K562 (cell line): ENCODE data around the gene ZKSCAN3. TPM values are rescaled to one million over a fixed set of nuclear protein-coding genes. Genes with fewer than 3 reads are reported as not detected.

ENCODE experiments used
- ATAC-seq: fragments of 200-7000 bp; cut with Tn5 transposase; 3 replicates; pipeline ENCODE4 v1.9.1; 2020; ENCODE audit warnings: moderate library complexity
- BruUV-seq: library from RNA; stranded (reverse); fragments of 400-500 nt; replicated peaks from 2 replicates; lab custom pipeline; 2021; lab: Mats Ljungman, UMichigan
- CTCF ChIA-PET: fragments of 300-600 bp; formaldehyde crosslinking; extraction: SDS; loops from one replicate; lab custom pipeline; 2021; ENCODE audit warnings: low intra/inter-chr PET ratio; lab: Yijun Ruan, JAX
- POLR2A ChIA-PET: fragments of 300-600, 350-650 bp; sonication (Branson Sonifier 250); formaldehyde crosslinking; extraction: SDS; loops from one replicate; lab custom pipeline; 2021; ENCODE audit warnings: antibody characterized with exemption, inconsistent platforms; lab: Yijun Ruan, JAX
- DNase-seq, 4 experiments: peaks; one replicate each; pipeline versions ENCODE4 v3.0.0 to v3.0.0-alpha.2; 2011 to 2018; ENCODE audit warnings: low spot score in 3 of 4, mixed read lengths in 3 of 4; ENCODE audit errors: extremely low read depth in 1 of 4
- FAIRE-seq: peaks from 2 replicates; lab custom pipeline; 2011; peaks lifted over from hg19 to GRCh38; lab: Jason Lieb, UNC
- H2AFZ ChIP-seq: 2 replicates; pipeline ENCODE4 v1.6.0; 2011; ENCODE audit warnings: low read depth, low read length, control low read depth, inconsistent platforms
- H3K27ac ChIP-seq: fragments of 200-600 bp; 3 replicates; pipeline ENCODE4 v1.8.0; 2011; ENCODE audit warnings: low read depth, mild to moderate bottlenecking, control low read depth, inconsistent platforms, low read length, moderate library complexity, mixed read lengths; ENCODE audit errors: extremely low read depth
- H3K27me3 ChIP-seq, 2 experiments: fragments of 300-600 bp in 1 of 2; 2 replicates in 1 of 2; 3 replicates in 1 of 2; pipeline versions ENCODE4 v1.6.0 to v1.8.0; 2011; ENCODE audit warnings: inconsistent platforms in 2 of 2, low read length in 2 of 2, mild to moderate bottlenecking in 1 of 2, mixed read lengths in 1 of 2, moderate library complexity in 1 of 2; ENCODE audit not compliant: control insufficient read depth in 2 of 2, insufficient read depth in 2 of 2
- H3K36me3 ChIP-seq: fragments of 300-600 bp; 3 replicates; pipeline ENCODE4 v1.8.0; 2011; ENCODE audit warnings: mild to moderate bottlenecking, low read length, inconsistent platforms; ENCODE audit not compliant: control insufficient read depth, insufficient read depth
- H3K4me1 ChIP-seq, 2 experiments: fragments of 200-600 bp in 1 of 2; replicated peaks in 1 of 2; 2 replicates in 1 of 2; 3 replicates in 1 of 2; pipeline versions ENCODE4 v1.5.1 to v1.8.0; 2011; ENCODE audit warnings: inconsistent platforms in 2 of 2, low read length in 2 of 2, mild to moderate bottlenecking in 1 of 2, mixed read lengths in 1 of 2, moderate library complexity in 1 of 2; ENCODE audit not compliant: control insufficient read depth in 2 of 2, insufficient read depth in 2 of 2
- H3K4me2 ChIP-seq: 2 replicates; pipeline ENCODE4 v1.6.1; 2011; ENCODE audit warnings: low read length, control low read depth, inconsistent platforms, mixed read lengths; ENCODE audit not compliant: insufficient read depth
- H3K4me3 ChIP-seq: fragments of 200-600 bp; sonication (generic), shearing (Covaris generic); 2 replicates; pipeline ENCODE4 v1.5.1; 2016; ENCODE audit warnings: control low read depth, inconsistent platforms
- H3K79me2 ChIP-seq: fragments of 200-600 bp; 3 replicates; pipeline ENCODE4 v1.8.0; 2011; ENCODE audit warnings: low read length, inconsistent platforms; ENCODE audit not compliant: control insufficient read depth, insufficient read depth
- H3K9ac ChIP-seq, 2 experiments: 2 replicates each; pipeline versions ENCODE4 v1.6.0 to v1.6.1; 2011; ENCODE audit warnings: low read depth in 2 of 2, low read length in 2 of 2, control low read depth in 1 of 2, inconsistent platforms in 1 of 2, mild to moderate bottlenecking in 1 of 2, mixed read lengths in 1 of 2; ENCODE audit not compliant: insufficient read depth in 1 of 2
- H3K9me1 ChIP-seq: one replicate; pipeline ENCODE4 v1.6.0; 2011; ENCODE audit warnings: inconsistent platforms, mild to moderate bottlenecking, low read length, moderate library complexity; ENCODE audit not compliant: control insufficient read depth, insufficient read depth
- H3K9me3 ChIP-seq: replicated peaks from 2 replicates; pipeline ENCODE4 v1.5.1; 2011; ENCODE audit warnings: low read depth, low read length, inconsistent platforms; ENCODE audit not compliant: control insufficient read depth, insufficient read depth
- H4K20me1 ChIP-seq: replicated peaks from 2 replicates; pipeline ENCODE4 v1.6.1; 2011; ENCODE audit warnings: low read length, inconsistent platforms, mixed read lengths; ENCODE audit not compliant: control insufficient read depth, insufficient read depth
- GABPB1 ChIP-seq: sonication (generic); formaldehyde crosslinking; IDR thresholded peaks from 2 replicates; pipeline ENCODE4 v1.8.0; 2022; ENCODE audit warnings: mild to moderate bottlenecking, missing genetic modification reagents
- JUN ChIP-seq, 2 experiments: sonication (generic) in 1 of 2; formaldehyde crosslinking in 1 of 2; IDR thresholded peaks; 2 replicates each; pipeline versions ENCODE4 v1.6.1 to v1.8.0; 2012 to 2022; ENCODE audit warnings: borderline replicate concordance in 2 of 2, mild to moderate bottlenecking in 2 of 2, improper control_type of control experiment in 1 of 2, low read depth in 1 of 2, low read length in 1 of 2, missing genetic modification reagents in 1 of 2
- POLR2AphosphoS2 ChIP-seq: IDR thresholded peaks from 2 replicates; pipeline ENCODE4 v1.6.1; 2012; ENCODE audit warnings: low read length, improper control_type of control experiment
- RBBP5 ChIP-seq: fragments of 200-600 bp; sonication (generic); IDR thresholded peaks from 2 replicates; pipeline ENCODE4 v1.6.1; 2012; ENCODE audit warnings: borderline replicate concordance, mild to moderate bottlenecking, low read length, control low read depth, inconsistent platforms; ENCODE audit not compliant: insufficient read depth, poor library complexity, severe bottlenecking
- TFE3 ChIP-seq: fragments of 450-650 bp; formaldehyde crosslinking; IDR thresholded peaks from 2 replicates; pipeline ENCODE4 v1.4.0; 2020; ENCODE audit warnings: mild to moderate bottlenecking, mixed read lengths
- USF2 ChIP-seq: sonication (generic); formaldehyde crosslinking; IDR thresholded peaks from 2 replicates; pipeline ENCODE4 v1.5.0; 2020; ENCODE audit warnings: missing genetic modification reagents
- ZHX1 ChIP-seq: fragments of 150-350 bp; conservative IDR thresholded peaks from 2 replicates; pipeline ENCODE4 v1.6.1; 2014; ENCODE audit warnings: low read length
- ZNF518B ChIP-seq: fragments of 250-450 bp; sonication (Bioruptor Pico); IDR thresholded peaks from 2 replicates; pipeline ENCODE4 v1.5.0; 2021; ENCODE audit warnings: mild to moderate bottlenecking, moderate library complexity
- ZNF639 ChIP-seq, 2 experiments: fragments of 200-800 bp in 1 of 2; sonication (Bioruptor generic) in 1 of 2; sonication (generic) in 1 of 2; formaldehyde crosslinking in 1 of 2; IDR thresholded peaks in 1 of 2; conservative IDR thresholded peaks in 1 of 2; 2 replicates each; pipeline versions ENCODE4 v1.5.0 to v1.6.1; 2016 to 2020; ENCODE audit warnings: missing compliant biosample characterization in 1 of 2, missing genetic modification characterization in 1 of 2, missing genetic modification reagents in 1 of 2
- ZNF780A ChIP-seq: fragments of 250-450 bp; sonication (Bioruptor Pico); IDR thresholded peaks from 2 replicates; pipeline ENCODE4 v1.5.0; 2021; ENCODE audit warnings: mild to moderate bottlenecking
- WGBS: fragments of 100-300 bp; shearing (Covaris generic); methylation state at CpG from one replicate; pipeline ENCODE4 v1.1.6; 2016; ENCODE audit warnings: low coverage, mixed read lengths; ENCODE audit not compliant: insufficient coverage; ENCODE audit errors: missing lambda C conversion rate; 5-methylcytosine and 5-hydroxymethylcytosine counted together
- in situ Hi-C: fragments of 300-500 bp; cut with MboI; formaldehyde crosslinking; loops from 4 replicates; pipeline ENCODE4 v1.15.0; 2018; ENCODE audit warnings: inconsistent platforms, mixed read lengths
- intact Hi-C: fragments of 100-400 bp; cut with micrococcal nuclease; formaldehyde crosslinking; loops from 2 replicates; pipeline ENCODE4 v1.14.2; 2022
- polyA plus RNA-seq, 8 experiments: library from polyadenylated mRNA; depleted of rRNA in 4 of 8; stranded (reverse) in 5 of 8; unstranded in 3 of 8; fragments of >200 nt; fragmentation: Nextera tagmentation in 2 of 8; fragmentation: Illumina TruSeq in 1 of 8; extraction: Ambion mirVana in 2 of 8; extraction: Trizol in 1 of 8; gene quantifications; 2 replicates each; pipeline versions ENCODE4 v1.2.1 to v1.2.3, GENCODE V29; 2011 to 2014; ENCODE audit warnings: inconsistent platforms in 1 of 8, missing spikeins in 1 of 8
- total RNA-seq, 7 experiments: library from RNA; depleted of rRNA in 6 of 7; stranded (reverse); fragments of >200 nt in 6 of 7; fragmentation: Illumina TruSeq in 2 of 7; extraction: Trizol in 2 of 7; gene quantifications; 2 replicates each; pipeline versions ENCODE4 v1.2.1 to v1.2.3, GENCODE V29; 2011 to 2021; ENCODE audit warnings: low replicate concordance in 1 of 7

The ZKSCAN3 gene
- total and polyA plus RNA-seq, 9 of the 15 experiments (the other 6 are each of a cell fraction or from before 2014, with no cell fraction given) = 3.0 to 12.4 (median 10.2) TPM

- no TSS peak for BruUV-seq
- intact Hi-C loops = no loop called here
- no peaks in the 10 kb centered on the region for H4K20me1 ChIP-seq
- H3K4me1 ChIP-seq = peaks cover 3 to 14% of the 10 kb centered on the region in 2 experiments; a peak in 3 of 5 replicates
- H3K4me2 ChIP-seq = no peak overlapping the region
- no peak overlapping the region for H3K9ac ChIP-seq
- ChIA-PET POLR2A (interaction anchor here (0.5 to 1.6 kb wide), 4 partner anchors 11 to 244 kb away, joined by 3 to 13 read pairs (median 4); no protein-coding TSS in a partner anchor), CTCF (no interaction called here)
- no peak overlapping the region for H3K27ac ChIP-seq
- ATAC-seq (peak; percentile 38), FAIRE-seq (no peak), DNase-seq (no peak)
- no peaks in the 10 kb centered on the region for H3K9me3 ChIP-seq
- H3K9me1 ChIP-seq = no peaks in the 10 kb centered on the region
- WGBS = 45% methylated on average over 2 of the region's 2 CpGs
- H3K4me3 ChIP-seq = no peak overlapping the region
- in situ Hi-C loops = no loop called here
- no peak overlapping the region for H2AFZ ChIP-seq
- peaks cover 20% of the 10 kb centered on the region; the same call in 2 of the 3 replicates for H3K36me3 ChIP-seq
- no peaks in the 10 kb centered on the region for H3K27me3 ChIP-seq
- no peaks in the 10 kb centered on the region for H3K79me2 ChIP-seq
- TF ChIP-seq ZNF780A (CRISPR knock-in tag) (no peak), ZNF639 (CRISPR knock-in tag; conservative IDR thresholded peaks at IDR 0.05 in 1 of 2, IDR thresholded peaks at IDR 0.05 in 1 of 2) (peak in 1 of 2 experiments; percentile 40; a peak in 1 of 4 replicates), JUN (IDR thresholded peaks at IDR 0.05; ENCODE audit: borderline replicate concordance, low read depth, low read length) (no peak), JUN (CRISPR knock-in tag; IDR thresholded peaks at IDR 0.05; ENCODE audit: borderline replicate concordance) (no peak), ZNF518B (CRISPR knock-in tag) (no peak), RBBP5 (no peak), POLR2AphosphoS2 (no peak), GABPB1 (CRISPR knock-in tag) (no peak), ZHX1 (no peak), USF2 (CRISPR knock-in tag) (peak; percentile 36), TFE3 (CRISPR knock-in tag) (no peak)
Measured at GRCh38 chr6:28370440-28370839, 20.7 kb downstream of the ZKSCAN3 start.
